SK-N-SH (cell line): ENCODE measurements around the gene GPD1L. TPM values are rescaled to one million over a fixed set of nuclear protein-coding genes. Genes with fewer than 3 reads are reported as not detected.

Source experiments
- CTCF ChIA-PET: fragments of 300-600, 350-600 bp; formaldehyde crosslinking; extraction: SDS; loops from one replicate; lab custom pipeline; 2021; lab: Yijun Ruan, JAX
- POLR2A ChIA-PET: fragments of 350-600 bp; sonication (Branson Sonifier 250); formaldehyde crosslinking; extraction: SDS; loops from one replicate; lab custom pipeline; 2020; ENCODE audit warnings: antibody characterized with exemption, inconsistent platforms; lab: Yijun Ruan, JAX
- DNase-seq: peaks from one replicate; pipeline ENCODE4 v3.0.0; 2012
- H2AFZ ChIP-seq: fragments of 200-600 bp; sonication (generic); 2 replicates; pipeline ENCODE4 v1.8.1; 2016; ENCODE audit warnings: antibody characterized with exemption, mild to moderate bottlenecking, low read depth
- H3F3A ChIP-seq: fragments of 200-600 bp; sonication (generic); replicated peaks from 2 replicates; pipeline ENCODE3; 2016; ENCODE audit warnings: antibody characterized with exemption, mild to moderate bottlenecking; ENCODE audit not compliant: insufficient read depth
- H3K27ac ChIP-seq, 2 experiments: fragments of 200-500 bp in 1 of 2; fragments of 200-600 bp in 1 of 2; sonication (Bioruptor generic) in 1 of 2; sonication (generic), shearing (Covaris generic) in 1 of 2; 2 replicates each; pipeline versions ENCODE4 v1.5.1 to v1.6.1; 2014 to 2016; ENCODE audit warnings: low read depth in 2 of 2, inconsistent platforms in 1 of 2, low read length in 1 of 2, mild to moderate bottlenecking in 1 of 2, mixed read lengths in 1 of 2
- H3K27me3 ChIP-seq: fragments of 200-600 bp; sonication (generic), shearing (Covaris generic); 2 replicates; pipeline ENCODE4 v1.6.1; 2016; ENCODE audit warnings: mixed run types; ENCODE audit not compliant: insufficient read depth
- H3K36me3 ChIP-seq, 2 experiments: fragments of 200-500 bp in 1 of 2; fragments of 200-600 bp in 1 of 2; sonication (Bioruptor generic) in 1 of 2; sonication (generic) in 1 of 2; replicated peaks in 1 of 2; 2 replicates each; pipeline versions ENCODE3 to v1.5.1; 2014 to 2016; ENCODE audit warnings: low read length in 1 of 2, mild to moderate bottlenecking in 1 of 2; ENCODE audit not compliant: insufficient read depth in 2 of 2, control insufficient read depth in 1 of 2
- H3K4me1 ChIP-seq, 2 experiments: fragments of 200-500 bp in 1 of 2; fragments of 200-600 bp in 1 of 2; sonication (Bioruptor generic) in 1 of 2; sonication (generic), shearing (Covaris generic) in 1 of 2; 2 replicates each; pipeline versions ENCODE4 v1.5.1 to v1.6.1; 2014 to 2016; ENCODE audit warnings: low read depth in 1 of 2, low read length in 1 of 2, mixed run types in 1 of 2; ENCODE audit not compliant: insufficient read depth in 2 of 2, control insufficient read depth in 1 of 2
- H3K4me2 ChIP-seq: fragments of 200-600 bp; sonication (generic), shearing (Covaris generic); 2 replicates; pipeline ENCODE4 v1.6.1; 2017; ENCODE audit warnings: mixed run types
- H3K4me3 ChIP-seq, 2 experiments: fragments of 200-500 bp in 1 of 2; fragments of 200-600 bp in 1 of 2; sonication (Bioruptor generic) in 1 of 2; sonication (generic), shearing (Covaris generic) in 1 of 2; 2 replicates each; pipeline versions ENCODE4 v1.5.1 to v1.8.1; 2014 to 2016; ENCODE audit warnings: low read depth in 2 of 2, inconsistent platforms in 1 of 2, low read length in 1 of 2, mild to moderate bottlenecking in 1 of 2, mixed read lengths in 1 of 2, moderate library complexity in 1 of 2
- H3K79me2 ChIP-seq: fragments of 200-600 bp; sonication (generic); 2 replicates; pipeline ENCODE4 v1.8.1; 2017; ENCODE audit warnings: mild to moderate bottlenecking; ENCODE audit not compliant: insufficient read depth
- H3K9ac ChIP-seq: fragments of 200-600 bp; sonication (generic); 2 replicates; pipeline ENCODE4 v1.6.1; 2017; ENCODE audit warnings: mixed run types
- H3K9me2 ChIP-seq: fragments of 200-600 bp; sonication (generic); 2 replicates; pipeline ENCODE4 v1.6.1; 2017; ENCODE audit warnings: mixed run types
- H3K9me3 ChIP-seq: fragments of 200-600 bp; sonication (generic); 2 replicates; pipeline ENCODE4 v1.6.1; 2017; ENCODE audit warnings: mixed run types, mild to moderate bottlenecking, moderate library complexity
- H4K20me1 ChIP-seq: fragments of 200-600 bp; sonication (generic); 2 replicates; pipeline ENCODE4 v1.6.1; 2017; ENCODE audit warnings: mild to moderate bottlenecking, mixed run types; ENCODE audit not compliant: insufficient read depth
- CHD2 ChIP-seq: fragments of 150-350 bp; IDR thresholded peaks from 2 replicates; pipeline ENCODE4 v1.6.1; 2018; ENCODE audit warnings: low read length; ENCODE audit not compliant: partially characterized antibody
- EP300 ChIP-seq, 2 experiments: IDR thresholded peaks; 2 replicates each; pipeline versions ENCODE4 v1.4.0 to v1.6.1; 2012; ENCODE audit warnings: borderline replicate concordance in 1 of 2, low read depth in 1 of 2, low read length in 1 of 2
- FOXJ3 ChIP-seq: sonication (generic); formaldehyde crosslinking; IDR thresholded peaks from 2 replicates; pipeline ENCODE4 v1.5.1; 2020; ENCODE audit warnings: mild to moderate bottlenecking, missing genetic modification reagents
- FOXM1 ChIP-seq: IDR thresholded peaks from 2 replicates; pipeline ENCODE4 v1.4.0; 2012; ENCODE audit warnings: low read depth, mild to moderate bottlenecking
- IRF3 ChIP-seq: fragments of 150-350 bp; IDR thresholded peaks from 2 replicates; pipeline ENCODE4 v1.6.1; 2016; ENCODE audit warnings: mild to moderate bottlenecking, low read depth, low read length
- NFIC ChIP-seq: IDR thresholded peaks from 2 replicates; pipeline ENCODE4 v1.4.0; 2012; ENCODE audit warnings: borderline replicate concordance
- RFX5 ChIP-seq: IDR thresholded peaks from 2 replicates; pipeline ENCODE4 v1.6.1; 2012; ENCODE audit warnings: mild to moderate bottlenecking, improper control_type of control experiment, low read length
- RXRA ChIP-seq: IDR thresholded peaks from 2 replicates; pipeline ENCODE4 v1.4.0; 2012; ENCODE audit warnings: low read depth, mild to moderate bottlenecking, borderline replicate concordance
- SIN3A ChIP-seq: IDR thresholded peaks from 2 replicates; pipeline ENCODE4 v1.6.1; 2012; ENCODE audit warnings: low read depth, mild to moderate bottlenecking, low read length, moderate library complexity, borderline replicate concordance
- TAF1 ChIP-seq: IDR thresholded peaks from 2 replicates; pipeline ENCODE4 v1.6.1; 2012; ENCODE audit warnings: low read depth, mild to moderate bottlenecking, low read length, moderate library complexity, borderline replicate concordance
- ZBTB33 ChIP-seq: IDR thresholded peaks from 2 replicates; pipeline ENCODE4 v1.4.0; 2012; ENCODE audit warnings: low read depth, borderline replicate concordance
- WGBS: methylation state at CpG from one replicate; pipeline ENCODE4 v1.1.6; 2017; ENCODE audit warnings: low lambda C conversion rate; 5-methylcytosine and 5-hydroxymethylcytosine counted together
- polyA plus RNA-seq, 3 experiments: library from polyadenylated mRNA; depleted of rRNA; stranded (reverse); fragments of >200 nt; gene quantifications; 2 replicates each; pipeline ENCODE4 v1.2.3, GENCODE V29; 2012

Gene GPD1L
- polyA plus RNA-seq, 1 of the 3 experiments (the other 2 are of a cell fraction), result 6.1 TPM

- WGBS, result 87% methylated on average over 10 of the region's 10 CpGs
- ChIA-PET CTCF (interaction anchor here (1.3 kb wide), 1 partner anchor 17 kb away, joined by 7 read pairs; no protein-coding TSS in a partner anchor), POLR2A (no interaction called here)
- no peaks in the 10 kb centered on the region for H3F3A ChIP-seq
- H3K9ac ChIP-seq, result no peak overlapping the region
- H3K4me2 ChIP-seq, result no peak overlapping the region
- no peaks in the 10 kb centered on the region for H3K36me3 ChIP-seq
- no peak for DNase-seq
- no peak overlapping the region for H2AFZ ChIP-seq
- H3K27ac ChIP-seq, result no peak overlapping the region
- no peaks in the 10 kb centered on the region for H3K9me3 ChIP-seq
- no peaks in the 10 kb centered on the region for H4K20me1 ChIP-seq
- no peak overlapping the region for H3K4me3 ChIP-seq
- TF ChIP-seq NFIC (no peak), CHD2 (no peak)
- H3K79me2 ChIP-seq, result no peaks in the 10 kb centered on the region
- H3K9me2 ChIP-seq, result no peaks in the 10 kb centered on the region
- H3K27me3 ChIP-seq, result no peaks in the 10 kb centered on the region
- no peaks in the 10 kb centered on the region; a peak in 1 of 4 replicates for H3K4me1 ChIP-seq
These were observed 20.9 kb downstream of the GPD1L start for GRCh38 chr3:32127219-32127826.

GRCh38 chr3:32128936-32129335, 22.5 kb downstream of the GPD1L start:
- no peak for DNase-seq
- H3K4me3 ChIP-seq, result no peak overlapping the region
- ChIA-PET POLR2A (no interaction called here), CTCF (interaction anchor here (1.2 to 2.9 kb wide), 2 partner anchors 15 to 109 kb away, joined by 3 to 11 read pairs; no protein-coding TSS in a partner anchor)
- no peaks in the 10 kb centered on the region for H3K79me2 ChIP-seq
- H3K9me2 ChIP-seq, result no peaks in the 10 kb centered on the region
- 76% methylated on average over 2 of the region's 2 CpGs for WGBS
- H3K9me3 ChIP-seq, result no peaks in the 10 kb centered on the region
- H3K27me3 ChIP-seq, result no peaks in the 10 kb centered on the region
- no peaks in the 10 kb centered on the region; a peak in 1 of 4 replicates for H3K4me1 ChIP-seq
- no peak overlapping the region for H3K9ac ChIP-seq
- no peak overlapping the region for H3K4me2 ChIP-seq
- H3K27ac ChIP-seq, result no peak overlapping the region
- H4K20me1 ChIP-seq, result no peaks in the 10 kb centered on the region
- H2AFZ ChIP-seq, result no peak overlapping the region
- TF ChIP-seq ZBTB33 (no peak), SIN3A (no peak), IRF3 (no peak), FOXM1 (no peak), RXRA (no peak), TAF1 (no peak), RFX5 (no peak), FOXJ3 (CRISPR knock-in tag) (no peak), EP300 (IDR thresholded peaks at IDR 0.05; ENCODE audit: borderline replicate concordance in 1 of 2, low read depth in 1 of 2, low read length in 1 of 2) (no peak)
- no peaks in the 10 kb centered on the region for H3F3A ChIP-seq
- no peaks in the 10 kb centered on the region for H3K36me3 ChIP-seq
